Endothelial cell (in vitro differentiated cells): ENCODE measurements around the gene NPRL2. TPM values are rescaled to one million over a fixed set of nuclear protein-coding genes. Genes with fewer than 3 reads are reported as not detected.

Experiments used
- DNase-seq: peaks from one replicate; pipeline ENCODE4 v3.0.0; 2021; ENCODE audit warnings: low spot score
- H3K27ac Mint-ChIP-seq: one replicate; pipeline ENCODE4 v1.8.0; 2021; ENCODE audit warnings: mixed read lengths, inconsistent platforms; ENCODE audit not compliant: unreplicated experiment
- H3K27me3 Mint-ChIP-seq: one replicate; pipeline ENCODE4 v1.8.0; 2021; ENCODE audit warnings: mild to moderate bottlenecking, moderate library complexity, mixed read lengths, inconsistent platforms; ENCODE audit not compliant: unreplicated experiment
- H3K36me3 Mint-ChIP-seq: one replicate; pipeline ENCODE4 v1.8.0; 2021; ENCODE audit warnings: mild to moderate bottlenecking, low read depth, mixed read lengths, inconsistent platforms; ENCODE audit not compliant: unreplicated experiment
- H3K4me1 Mint-ChIP-seq: one replicate; pipeline ENCODE4 v1.8.0; 2021; ENCODE audit warnings: mild to moderate bottlenecking, mixed read lengths, inconsistent platforms; ENCODE audit not compliant: unreplicated experiment
- H3K4me3 Mint-ChIP-seq: one replicate; pipeline ENCODE4 v1.8.0; 2021; ENCODE audit warnings: mild to moderate bottlenecking, mixed read lengths, inconsistent platforms; ENCODE audit not compliant: unreplicated experiment
- H3K9me3 Mint-ChIP-seq: one replicate; pipeline ENCODE4 v1.8.0; 2021; ENCODE audit warnings: mixed read lengths, inconsistent platforms; ENCODE audit not compliant: unreplicated experiment
- CTCF ChIP-seq: fragments of 200-600 bp; sonication (generic); IDR thresholded peaks from one replicate; pipeline ENCODE4 v1.5.0; 2021; ENCODE audit warnings: antibody characterized with exemption; ENCODE audit not compliant: unreplicated experiment
- total RNA-seq: library from RNA; stranded (reverse); fragmentation: NEBNext Ultra II Directional; extraction: Animal tissue kit (Norgen Biotek cat#: 25700); gene quantifications from one replicate; pipeline ENCODE4 v1.2.1, GENCODE V29; 2021; ENCODE audit not compliant: unreplicated experiment

Gene NPRL2
- total RNA-seq, 1 donor from 2014 or later: 18.0 TPM

- DNase-seq: peak; percentile 98
- H3K27me3 Mint-ChIP-seq: peaks cover 28% of the 10 kb centered on the region
- peaks cover 40% of the 10 kb centered on the region for H3K4me1 Mint-ChIP-seq
- H3K4me3 Mint-ChIP-seq: peak overlapping the region; percentile 96
- no peak for TF ChIP-seq CTCF
- peaks cover 10% of the 10 kb centered on the region for H3K36me3 Mint-ChIP-seq
- no peaks in the 10 kb centered on the region for H3K9me3 Mint-ChIP-seq
- peak overlapping the region; percentile 92 for H3K27ac Mint-ChIP-seq
Observed at GRCh38 chr3:50337175-50337861, 13.3 kb downstream of the NPRL2 start.

- Mint-ChIP-seq H3K36me3 (peaks cover 15% of the 10 kb centered on the region), H3K27ac (peak overlapping the region; percentile 84), H3K27me3 (peaks cover 22% of the 10 kb centered on the region), H3K4me1 (peaks cover 40% of the 10 kb centered on the region), H3K4me3 (peak overlapping the region; percentile 96), H3K9me3 (no peaks in the 10 kb centered on the region)
- DNase-seq: no peak
- no peak for TF ChIP-seq CTCF
Observed at GRCh38 chr3:50336452-50337174, 14.0 kb downstream of the NPRL2 start.

GRCh38 chr3:50334339-50335075, 16.1 kb downstream of the NPRL2 start:
- Mint-ChIP-seq H3K36me3 (peaks cover 15% of the 10 kb centered on the region), H3K4me1 (peaks cover 34% of the 10 kb centered on the region), H3K27ac (peak overlapping the region; percentile 87), H3K27me3 (peaks cover 15% of the 10 kb centered on the region), H3K4me3 (no peak overlapping the region), H3K9me3 (no peaks in the 10 kb centered on the region)
- DNase-seq: no peak
- TF ChIP-seq CTCF: no peak

GRCh38 chr3:50333744-50334328, 16.7 kb downstream of the NPRL2 start:
- Mint-ChIP-seq H3K27ac (peak overlapping the region; percentile 87), H3K4me1 (peaks cover 30% of the 10 kb centered on the region), H3K36me3 (peaks cover 12% of the 10 kb centered on the region), H3K27me3 (peaks cover 9% of the 10 kb centered on the region), H3K4me3 (peak overlapping the region; percentile 62), H3K9me3 (no peaks in the 10 kb centered on the region)
- TF ChIP-seq CTCF: no peak
- no peak for DNase-seq
